CMK (cell line): ENCODE data around the gene REV3L.
"Not testable (repeated sequence)": the region's sequence is repeated elsewhere in the genome, so short reads cannot be mapped to it uniquely, and the experiment has no call there.

ENCODE experiments used
- DNase-seq: peaks from one replicate; pipeline ENCODE4 v3.0.0-alpha.2; 2010; ENCODE audit warnings: low read depth

Gene REV3L

DNA sequence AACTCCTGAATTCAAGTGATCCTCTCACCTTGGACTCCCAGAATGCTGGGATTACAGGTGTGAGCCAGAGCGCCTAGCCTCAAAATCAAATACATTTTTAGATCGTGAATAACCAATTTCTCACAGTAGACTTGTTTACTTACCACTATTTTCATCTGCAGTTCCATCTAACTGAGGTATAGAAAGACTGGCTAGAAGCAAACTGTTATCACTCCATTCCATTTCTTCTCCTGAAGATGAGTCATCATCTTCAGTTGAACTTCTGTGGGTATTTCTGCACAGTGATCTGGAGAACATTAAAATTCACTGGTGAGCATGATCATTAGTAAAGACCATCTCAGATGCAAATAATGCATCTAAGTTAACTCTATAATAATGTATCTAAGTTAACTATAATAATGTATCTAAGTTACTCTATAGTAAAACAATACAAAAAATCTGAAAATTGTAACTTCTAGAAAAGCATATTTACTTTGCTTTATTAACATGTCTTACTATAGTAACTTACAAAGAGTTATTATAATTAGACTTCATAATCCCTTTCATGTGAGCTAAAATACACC, 105.4 kb downstream of the REV3L start:
- no peak for DNase-seq

DNA sequence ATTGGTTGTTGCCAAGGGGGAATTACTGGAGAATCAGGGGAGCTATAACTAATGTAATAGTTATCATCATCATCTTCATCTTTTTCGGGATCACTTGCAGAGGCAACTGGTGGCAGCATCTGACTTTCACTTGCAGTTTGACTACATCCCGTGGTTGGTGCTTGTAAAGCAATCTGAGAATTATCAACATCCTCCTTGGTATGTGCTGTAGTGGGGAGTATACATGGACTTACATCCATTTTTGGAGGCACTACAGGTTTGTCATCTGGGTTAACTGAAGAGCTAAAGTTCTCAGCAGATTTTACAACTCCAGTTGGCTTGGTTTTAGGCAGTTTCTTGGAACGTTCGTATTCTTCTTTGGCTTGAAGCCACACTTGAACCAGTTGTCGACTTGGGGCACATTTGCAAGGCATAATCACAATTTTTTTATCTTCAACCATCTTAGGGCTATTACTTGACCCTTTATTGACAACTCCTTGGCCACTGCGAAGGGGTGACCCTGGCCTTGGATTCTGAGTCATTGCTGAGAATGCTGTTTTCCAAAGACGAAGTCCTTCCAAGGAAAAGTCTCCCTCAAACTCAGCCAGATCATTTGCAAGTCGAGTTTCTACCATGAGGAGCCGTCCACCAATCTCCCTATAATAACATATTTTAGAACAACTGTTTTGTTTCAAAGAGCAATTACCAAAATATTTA, 115.5 kb downstream of the REV3L start:
- no peak for DNase-seq

DNA sequence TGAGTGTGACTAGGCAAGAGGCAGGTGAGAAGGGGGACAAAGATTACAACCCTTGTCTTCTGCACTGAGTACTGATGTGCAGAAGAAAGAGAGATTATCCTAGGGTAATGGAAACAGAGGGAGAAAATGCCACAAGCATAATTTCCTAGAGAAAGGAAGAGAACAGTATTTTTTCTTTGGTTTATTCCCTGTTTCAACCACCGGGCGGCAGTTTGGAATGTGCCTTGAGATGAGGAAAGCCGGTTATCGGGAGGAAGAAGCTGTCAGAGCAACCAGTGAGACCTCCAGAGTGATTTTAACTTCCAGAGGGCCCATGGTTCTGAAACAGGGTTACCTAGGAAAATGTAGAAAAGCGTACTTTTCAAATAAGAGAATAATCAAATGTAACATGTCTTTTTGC, 121.4 kb downstream of the REV3L start:
- DNase-seq: no peak

DNA sequence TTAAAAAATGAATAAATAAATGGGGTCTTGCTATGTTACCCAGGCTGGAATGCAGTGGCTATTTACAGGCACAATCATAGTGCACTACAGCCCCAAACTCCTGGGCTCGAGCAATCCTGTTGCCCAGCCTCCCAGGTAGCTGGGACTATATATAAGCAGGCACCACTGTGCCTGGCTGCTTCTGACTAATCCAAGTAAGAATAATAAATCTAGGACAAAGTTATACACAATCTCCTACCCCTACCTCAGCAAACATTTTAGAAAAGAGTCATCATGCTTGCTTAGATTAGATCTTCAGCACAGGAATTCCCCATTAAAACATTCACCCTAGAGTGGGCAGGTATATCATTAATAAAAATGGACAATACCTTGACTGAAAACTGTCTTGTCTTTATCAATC, 124.6 kb downstream of the REV3L start:
- DNase-seq: no peak

DNA sequence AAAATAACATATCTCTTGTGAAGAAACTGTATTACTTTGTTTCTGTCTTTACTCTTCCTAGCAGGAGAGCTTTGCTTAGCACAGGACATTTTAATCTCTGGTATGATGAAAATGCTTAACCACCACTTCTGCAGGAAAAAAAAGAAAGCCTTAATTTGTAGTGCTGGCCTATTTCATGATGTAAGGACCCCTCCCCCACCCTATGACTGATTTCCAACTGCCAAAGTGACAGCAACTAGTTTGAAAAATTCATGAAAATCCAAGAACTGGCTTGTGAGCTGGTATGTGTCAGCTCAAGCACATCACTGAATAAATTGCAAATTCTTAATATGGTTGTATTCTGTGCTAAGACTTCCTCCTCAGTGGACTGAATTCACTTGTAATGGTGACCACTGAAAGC, 125.3 kb downstream of the REV3L start:
- no peak for DNase-seq

DNA sequence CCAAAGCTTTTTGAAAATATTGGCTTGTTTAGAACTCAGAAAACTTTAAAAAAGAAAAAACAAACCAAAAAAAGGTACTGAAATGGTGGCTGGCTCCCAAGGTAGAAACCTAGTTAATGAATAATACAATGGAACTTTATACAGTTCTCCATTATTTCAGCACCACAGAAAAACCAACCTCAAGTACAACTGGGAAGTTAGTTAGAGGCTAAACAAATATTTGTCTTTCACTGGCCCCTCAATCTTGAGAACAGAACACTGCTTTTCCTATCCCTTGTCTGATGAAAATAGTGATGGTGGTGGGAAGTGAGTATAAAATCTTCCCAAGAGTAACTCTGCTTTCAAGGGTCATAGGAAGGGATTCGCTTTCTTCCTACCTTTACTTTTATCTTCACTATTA, 126.5 kb downstream of the REV3L start:
- no peak for DNase-seq

DNA sequence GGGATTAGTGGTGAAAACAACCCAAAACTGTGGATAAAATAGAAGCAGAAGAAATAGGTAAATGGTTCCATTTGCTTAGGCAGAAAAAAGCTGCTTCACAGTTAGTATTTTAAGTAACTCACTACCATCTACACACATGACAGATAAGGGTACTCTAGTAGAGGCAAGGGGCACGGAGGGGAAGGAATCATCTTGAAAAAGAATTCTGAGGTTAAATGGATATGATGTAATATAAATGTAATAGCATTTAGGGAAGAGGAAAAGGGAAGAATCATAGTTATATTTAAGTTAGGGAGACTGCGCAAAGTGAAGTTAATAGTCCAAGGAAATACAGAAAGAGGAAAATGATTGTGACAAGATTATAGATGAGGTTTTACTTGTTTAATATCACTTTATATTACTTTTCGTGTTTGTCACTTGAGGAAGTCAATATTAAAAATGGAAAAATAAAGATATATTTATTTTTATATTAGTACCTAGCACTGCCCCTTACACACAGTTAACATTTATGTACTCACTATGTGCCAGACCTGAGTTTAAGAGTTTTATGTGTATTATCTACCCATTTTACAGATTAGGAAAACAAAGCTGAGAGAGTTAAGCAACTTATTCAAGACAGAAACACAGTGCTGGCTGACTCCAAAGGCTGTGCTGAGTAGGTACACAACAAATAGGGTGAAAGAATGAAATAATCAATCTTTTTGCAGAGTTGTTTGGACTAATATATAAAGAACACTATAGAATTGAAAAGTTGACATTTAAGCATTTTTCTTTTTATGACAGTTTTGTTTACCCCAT, 128.1 kb downstream of the REV3L start:
- DNase-seq: no peak

DNA sequence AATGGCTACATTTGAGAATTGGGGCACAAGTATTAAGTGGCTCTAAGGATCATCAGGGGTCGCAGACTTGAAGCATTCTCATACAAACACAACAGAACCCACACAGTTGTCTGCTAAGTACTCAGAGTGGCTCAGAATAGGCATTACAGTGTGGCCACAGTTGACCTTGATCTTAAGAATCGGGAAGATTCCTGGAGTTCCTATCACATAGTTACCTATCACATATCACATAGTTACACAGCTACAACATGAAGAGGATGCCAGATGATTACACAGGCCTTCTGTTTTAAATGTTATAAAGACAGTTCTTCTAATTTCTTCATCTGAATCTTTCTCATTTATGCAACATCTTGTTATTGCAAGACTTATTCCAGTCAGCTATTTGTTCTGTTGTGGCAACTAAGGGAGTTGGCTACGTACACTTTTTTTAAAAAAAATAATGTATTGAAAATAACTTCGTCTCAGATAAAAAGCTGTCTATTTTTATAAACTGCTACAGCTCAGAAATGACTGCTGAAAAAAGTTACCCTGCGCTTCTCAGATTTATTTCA, 129.0 kb downstream of the REV3L start:
- no peak for DNase-seq

DNA sequence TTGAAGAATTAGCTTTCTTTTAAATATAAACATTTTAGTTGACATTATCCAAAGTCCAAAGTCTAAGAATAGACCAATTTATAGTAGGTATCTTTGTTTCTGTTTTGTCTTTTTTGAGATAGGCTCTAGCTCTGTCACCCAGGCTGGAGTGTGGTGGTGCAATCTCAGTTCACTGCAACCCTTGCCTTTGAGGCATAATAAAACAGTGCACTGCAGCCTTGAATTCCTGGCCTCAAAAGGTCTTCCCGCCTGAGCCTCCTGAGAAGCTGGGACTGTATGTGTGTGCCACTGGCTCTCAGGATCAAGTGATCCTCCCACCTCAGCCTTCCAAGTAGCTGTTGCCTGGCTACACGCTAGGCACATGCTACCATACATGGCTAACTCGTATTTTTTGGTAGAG, 135.4 kb downstream of the REV3L start:
- DNase-seq: no peak

DNA sequence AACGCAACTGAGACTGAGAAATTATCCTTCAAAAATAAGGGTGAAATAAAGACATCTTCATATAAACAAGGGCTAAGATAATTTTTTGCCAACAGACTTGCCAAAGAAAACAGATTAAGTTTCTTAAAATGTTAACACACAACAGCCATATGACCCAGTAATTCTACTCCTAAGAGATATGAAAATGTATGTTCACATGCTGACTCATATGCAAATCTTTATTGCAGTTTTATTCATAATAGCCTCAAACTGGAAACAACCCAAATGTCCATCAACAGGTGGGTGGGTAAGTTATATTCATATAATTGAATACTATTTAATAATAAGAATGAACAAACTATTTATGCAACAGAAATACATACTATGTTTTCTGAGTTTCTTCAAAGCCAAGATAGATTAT, 140.1 kb downstream of the REV3L start:
- DNase-seq: no peak

DNA sequence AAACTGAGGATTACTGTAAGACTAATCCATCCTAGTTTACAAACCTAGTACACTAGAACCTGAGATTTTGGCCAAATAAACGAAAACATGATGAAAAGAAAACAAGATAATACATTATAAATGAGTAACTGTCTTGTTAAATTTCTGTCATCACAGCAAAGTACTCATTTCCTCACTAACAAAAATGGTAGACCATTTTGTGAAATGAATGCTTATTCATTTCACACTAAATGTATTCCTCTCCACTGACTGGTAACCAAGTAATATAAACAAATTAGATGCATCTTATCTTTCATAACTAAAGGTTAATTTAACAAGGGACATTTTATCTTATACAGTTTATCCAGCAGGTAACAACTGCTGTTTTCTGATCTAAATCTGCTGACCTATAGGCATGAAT, 143.7 kb downstream of the REV3L start:
- DNase-seq: no peak

DNA sequence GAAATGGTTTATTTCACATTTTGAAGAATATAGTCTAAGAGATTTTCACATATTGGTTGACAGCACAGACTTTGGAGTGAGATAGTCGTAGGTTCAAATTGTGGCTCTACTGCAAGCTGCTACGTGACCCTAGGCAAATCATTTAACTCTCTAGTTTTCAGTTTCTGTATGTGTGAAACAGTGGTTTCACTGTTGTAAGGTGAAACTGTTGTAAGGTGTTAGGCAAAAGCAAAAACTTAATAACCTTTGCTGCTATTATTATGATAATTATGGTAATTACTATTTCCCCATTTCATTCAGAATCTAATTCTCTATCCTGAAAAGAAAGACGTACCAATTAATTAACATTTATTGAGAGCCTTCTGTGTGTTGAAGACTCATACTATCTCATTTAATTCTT, 144.2 kb downstream of the REV3L start:
- no peak for DNase-seq

DNA sequence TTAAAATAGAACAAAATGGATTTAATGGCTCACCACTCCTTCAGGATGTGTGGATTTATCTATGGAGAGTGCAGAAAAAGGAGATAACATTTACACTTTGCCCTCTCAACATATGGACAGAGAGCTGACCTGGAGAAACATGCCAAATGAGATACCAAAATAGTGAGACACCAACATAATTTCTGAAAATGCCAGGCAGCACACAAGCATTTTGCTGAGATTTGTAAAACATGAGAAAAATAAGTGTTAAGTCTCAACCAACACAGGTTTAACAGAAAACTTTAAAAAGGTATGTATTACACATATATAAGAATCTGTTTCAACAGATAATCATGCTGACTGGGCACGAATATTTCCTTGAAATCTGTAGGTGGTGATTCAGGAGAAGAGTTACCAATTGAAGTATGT, 145.2 kb downstream of the REV3L start:
- DNase-seq: no peak

DNA sequence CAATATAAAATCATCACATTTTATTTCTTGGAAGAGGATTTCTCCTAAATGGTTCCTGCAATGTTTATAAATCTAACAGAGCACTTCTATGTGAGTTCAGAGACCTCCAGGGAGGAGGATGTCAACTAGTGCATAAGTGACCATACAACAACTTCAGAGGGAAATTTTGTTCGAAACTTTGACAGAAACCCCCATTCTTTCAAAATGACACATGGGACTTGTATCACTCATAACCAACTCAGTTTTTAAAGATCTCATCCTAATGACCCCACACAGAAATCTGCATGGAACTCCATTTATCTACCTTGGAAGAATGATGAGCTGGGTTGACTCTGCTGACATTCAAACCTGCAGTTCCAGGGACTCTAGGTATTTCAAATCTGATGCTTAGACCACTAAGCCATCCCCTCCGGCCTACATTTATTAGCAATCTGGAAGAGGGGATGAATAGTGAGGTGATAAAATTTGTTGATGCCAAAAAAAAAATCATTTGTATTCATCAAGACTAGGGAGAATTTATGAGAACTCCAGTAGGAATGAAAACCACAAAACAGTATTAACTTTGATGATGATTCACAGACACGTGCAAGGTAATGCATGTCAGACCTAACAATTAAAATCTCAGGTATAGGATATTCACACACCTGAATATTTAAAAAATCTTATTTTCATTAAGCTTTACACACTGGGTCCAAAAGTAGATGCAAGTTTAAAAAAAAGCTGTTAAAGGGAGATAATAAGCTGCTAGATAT, 153.0 kb downstream of the REV3L start:
- DNase-seq: no peak

DNA sequence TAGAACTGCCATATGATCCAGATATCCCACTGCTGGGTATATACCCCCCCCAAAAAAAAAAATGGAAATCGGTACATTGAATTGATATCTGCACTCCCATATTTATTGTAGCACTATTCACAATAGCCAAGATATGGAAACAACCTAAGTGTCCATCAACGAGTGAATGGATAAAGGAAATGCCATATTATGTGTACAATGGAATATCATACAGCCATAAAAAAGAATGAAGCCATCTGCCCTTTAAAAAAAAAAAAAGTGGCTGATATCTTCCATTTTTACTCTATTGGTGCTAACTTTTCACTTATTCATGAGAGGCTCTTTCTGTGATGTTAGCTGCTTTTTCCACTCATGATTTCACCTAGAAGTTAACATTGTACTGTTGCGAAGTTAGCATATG, 156.5 kb downstream of the REV3L start:
- DNase-seq: no peak

DNA sequence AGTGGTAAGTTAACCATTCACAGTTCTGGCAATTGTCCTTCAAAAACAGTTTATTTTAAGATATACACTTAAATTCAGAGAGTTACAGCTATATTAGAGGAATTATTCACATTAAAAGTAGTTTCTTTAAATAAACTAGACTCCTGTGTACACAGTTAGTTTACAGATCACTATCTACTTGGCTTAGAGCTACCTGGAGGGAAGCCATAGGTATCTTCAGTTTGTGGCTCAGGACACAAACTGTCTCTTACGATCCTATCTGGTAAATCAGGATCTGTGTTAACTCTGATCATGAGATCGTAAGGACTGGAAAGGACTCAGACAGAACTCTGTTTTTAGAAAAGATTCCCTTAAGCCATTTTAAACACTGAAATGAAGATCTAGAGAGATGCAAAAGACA, 160.9 kb downstream of the REV3L start:
- DNase-seq: no peak

DNA sequence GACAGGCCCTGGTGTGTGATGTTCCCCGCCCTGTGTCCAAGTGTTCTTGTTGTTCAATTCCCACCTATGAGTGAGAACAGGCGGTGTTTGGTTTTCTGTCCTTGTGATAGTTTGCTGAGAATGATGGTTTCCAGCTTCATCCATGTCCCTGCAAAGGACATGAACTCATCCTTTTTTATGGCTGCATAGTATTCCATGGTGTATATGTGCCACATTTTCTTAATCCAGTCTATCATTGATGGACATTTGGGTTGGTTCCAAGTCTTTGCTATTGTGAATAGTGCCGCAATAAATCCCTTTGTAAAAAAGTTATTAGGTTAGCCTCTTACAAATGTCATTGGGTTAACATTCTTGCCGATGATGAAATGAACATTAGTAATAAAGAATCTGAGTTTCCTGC, 175.1 kb downstream of the REV3L start:
- DNase-seq: not testable (repeated sequence)

DNA sequence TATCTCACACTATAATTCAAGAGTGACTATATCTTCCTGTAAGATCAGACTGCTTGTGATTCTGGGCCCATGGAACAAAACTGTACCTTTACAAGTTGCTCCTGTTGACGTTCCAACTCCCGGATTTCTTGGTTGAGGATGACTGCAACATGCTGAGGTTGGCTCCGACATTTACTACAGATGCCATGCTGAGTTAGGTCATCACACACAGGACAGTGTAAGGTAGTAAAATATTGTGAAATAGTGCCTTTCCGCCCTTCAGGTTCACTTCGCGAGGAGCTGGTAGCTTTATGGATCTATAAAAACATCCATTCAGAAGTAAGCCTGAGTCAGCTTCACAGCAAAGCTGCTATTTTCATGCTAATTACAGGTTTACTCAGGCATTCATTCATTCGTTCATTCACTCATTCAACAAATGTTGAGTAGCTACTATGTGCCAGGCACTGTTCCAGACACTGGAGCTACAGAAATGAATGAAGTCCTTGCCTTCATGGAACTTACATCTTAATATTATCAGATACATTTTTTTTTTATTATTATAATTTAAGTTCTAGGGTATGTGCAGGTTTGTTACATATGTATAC, 175.7 kb downstream of the REV3L start:
- no peak for DNase-seq

DNA sequence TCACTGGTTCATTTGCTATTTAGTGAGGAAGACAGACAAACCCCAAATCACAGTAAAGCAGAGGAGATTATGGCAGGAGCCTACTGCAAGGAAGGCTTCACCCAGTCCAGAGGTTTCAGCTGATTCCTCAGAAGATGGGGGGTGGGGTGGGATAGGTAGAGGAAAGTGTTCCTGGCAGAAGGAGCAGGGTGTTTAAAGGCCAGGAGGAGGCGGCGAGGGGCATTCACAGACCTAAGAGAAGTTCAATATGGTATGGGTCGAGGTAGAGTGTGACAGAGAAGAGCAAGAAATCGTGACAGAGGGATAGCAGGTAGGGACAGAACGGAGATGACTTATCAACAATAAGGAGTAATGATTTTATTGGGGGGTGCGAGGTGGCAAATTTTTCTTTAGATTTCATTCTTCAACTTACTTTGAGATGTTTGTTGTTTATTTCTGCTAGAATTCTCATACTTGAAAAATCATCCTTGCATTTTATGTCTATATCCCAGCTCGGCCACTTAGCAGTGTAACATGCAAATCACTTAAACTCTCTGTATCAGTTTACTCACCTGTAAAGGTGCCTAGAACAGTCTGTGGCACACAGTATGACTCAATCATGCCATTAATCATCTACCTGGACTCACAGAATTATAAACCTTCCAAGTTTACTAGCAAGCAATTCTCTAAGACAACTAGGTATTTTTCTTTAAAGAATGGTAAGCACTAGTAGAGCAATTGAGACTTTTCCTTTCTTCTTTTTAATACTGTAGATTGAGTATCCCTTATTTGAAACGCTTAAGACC, 176.7 kb downstream of the REV3L start:
- DNase-seq: no peak

DNA sequence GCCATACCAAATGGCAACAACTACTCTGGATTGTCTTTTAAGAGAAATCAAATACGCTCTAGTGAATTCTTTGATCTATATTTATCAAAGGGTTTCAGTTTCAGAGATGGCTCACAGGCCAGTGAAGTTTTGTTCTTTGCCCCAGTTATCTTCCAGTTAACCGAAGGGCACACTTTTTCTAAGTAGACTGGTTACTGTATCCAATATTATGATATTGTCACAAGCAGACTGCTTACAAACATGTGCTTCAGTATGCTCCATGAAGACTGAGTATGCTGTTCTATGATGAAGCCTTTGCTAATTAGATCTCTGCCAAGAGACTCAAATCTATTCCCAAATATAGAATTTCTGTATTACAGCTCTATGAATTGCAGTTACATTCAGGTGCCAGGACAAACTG, 181.1 kb downstream of the REV3L start:
- DNase-seq: no peak
